ENCODE measurements around the gene LRRC28.
A peak's percentile ranks its signal among the peaks of the same experiment; 100 is the strongest.

The LRRC28 gene

GRCh38 chr15:99282121-99282520, 30.8 kb downstream of the LRRC28 start:
- H3K4me3 ChIP-seq (ENCODE audit: low read length) = no peak overlapping the region
- no peak overlapping the region for H3K9ac ChIP-seq (ENCODE audit: low read length)
- no peaks in the 10 kb centered on the region for H3K36me3 ChIP-seq (ENCODE audit: control insufficient read depth, insufficient read depth, low read length)
- H3K9me3 ChIP-seq (ENCODE audit: control insufficient read depth, low read length) = no peaks in the 10 kb centered on the region
- no peaks in the 10 kb centered on the region for H3K4me1 ChIP-seq (ENCODE audit: control insufficient read depth, insufficient read depth, low read length)
- no peaks in the 10 kb centered on the region for H3K27me3 ChIP-seq (ENCODE audit: control insufficient read depth, insufficient read depth, low read length)

- no peaks in the 10 kb centered on the region for H3K36me3 ChIP-seq (ENCODE audit: control insufficient read depth, insufficient read depth, low read length)
- H3K4me1 ChIP-seq (ENCODE audit: control insufficient read depth, insufficient read depth, low read length) = no peaks in the 10 kb centered on the region
- no peaks in the 10 kb centered on the region for H3K9me3 ChIP-seq (ENCODE audit: control insufficient read depth, low read length)
These were observed 31.3 kb downstream of the LRRC28 start for GRCh38 chr15:99282586-99282985.

GRCh38 chr15:99283717-99284116, 32.4 kb downstream of the LRRC28 start:
- Histone ChIP-seq H3K4me3 (ENCODE audit: low read length) (no peak overlapping the region), H3K27me3 (ENCODE audit: control insufficient read depth, insufficient read depth, low read length) (no peaks in the 10 kb centered on the region), H3K9ac (ENCODE audit: low read length) (no peak overlapping the region), H3K4me1 (ENCODE audit: control insufficient read depth, insufficient read depth, low read length) (no peaks in the 10 kb centered on the region), H3K36me3 (ENCODE audit: control insufficient read depth, insufficient read depth, low read length) (no peaks in the 10 kb centered on the region), H3K9me3 (ENCODE audit: control insufficient read depth, low read length) (no peaks in the 10 kb centered on the region)

More at GRCh38 chr15:99282586-99282985, 31.3 kb downstream of the LRRC28 start:
- no peaks in the 10 kb centered on the region for H3K27me3 ChIP-seq (ENCODE audit: control insufficient read depth, insufficient read depth, low read length)
- H3K4me3 ChIP-seq (ENCODE audit: low read length) = no peak overlapping the region
- H3K9ac ChIP-seq (ENCODE audit: low read length) = no peak overlapping the region

GRCh38 chr15:99291643-99292042, 40.4 kb downstream of the LRRC28 start:
- Histone ChIP-seq H3K36me3 (ENCODE audit: control insufficient read depth, insufficient read depth, low read length) (no peaks in the 10 kb centered on the region), H3K4me3 (ENCODE audit: low read length) (no peak overlapping the region)

GRCh38 chr15:99295840-99296239, 44.6 kb downstream of the LRRC28 start:
- Histone ChIP-seq H3K9ac (ENCODE audit: low read length) (no peak overlapping the region), H3K27me3 (ENCODE audit: control insufficient read depth, insufficient read depth, low read length) (no peaks in the 10 kb centered on the region), H3K9me3 (ENCODE audit: control insufficient read depth, low read length) (no peaks in the 10 kb centered on the region), H3K36me3 (ENCODE audit: control insufficient read depth, insufficient read depth, low read length) (no peaks in the 10 kb centered on the region), H3K4me1 (ENCODE audit: control insufficient read depth, insufficient read depth, low read length) (no peaks in the 10 kb centered on the region), H3K4me3 (ENCODE audit: low read length) (no peak overlapping the region)

More at GRCh38 chr15:99291643-99292042, 40.4 kb downstream of the LRRC28 start:
- H3K9ac ChIP-seq (ENCODE audit: low read length) = no peak overlapping the region
- H3K9me3 ChIP-seq (ENCODE audit: control insufficient read depth, low read length) = no peaks in the 10 kb centered on the region
- H3K27me3 ChIP-seq (ENCODE audit: control insufficient read depth, insufficient read depth, low read length) = no peaks in the 10 kb centered on the region
- H3K4me1 ChIP-seq (ENCODE audit: control insufficient read depth, insufficient read depth, low read length) = no peaks in the 10 kb centered on the region

- Histone ChIP-seq H3K36me3 (ENCODE audit: control insufficient read depth, insufficient read depth, low read length) (no peaks in the 10 kb centered on the region), H3K4me3 (ENCODE audit: low read length) (no peak overlapping the region), H3K4me1 (ENCODE audit: control insufficient read depth, insufficient read depth, low read length) (no peaks in the 10 kb centered on the region), H3K9me3 (ENCODE audit: control insufficient read depth, low read length) (no peaks in the 10 kb centered on the region), H3K9ac (ENCODE audit: low read length) (no peak overlapping the region), H3K27me3 (ENCODE audit: control insufficient read depth, insufficient read depth, low read length) (no peaks in the 10 kb centered on the region)
These were observed 45.1 kb downstream of the LRRC28 start for GRCh38 chr15:99296386-99296785.

GRCh38 chr15:99303907-99304306, 52.6 kb downstream of the LRRC28 start:
- Histone ChIP-seq H3K9ac (ENCODE audit: low read length) (no peak overlapping the region), H3K4me3 (ENCODE audit: low read length) (no peak overlapping the region), H3K4me1 (ENCODE audit: control insufficient read depth, insufficient read depth, low read length) (peaks cover 11% of the 10 kb centered on the region), H3K9me3 (ENCODE audit: control insufficient read depth, low read length) (no peaks in the 10 kb centered on the region), H3K36me3 (ENCODE audit: control insufficient read depth, insufficient read depth, low read length) (no peaks in the 10 kb centered on the region), H3K27me3 (ENCODE audit: control insufficient read depth, insufficient read depth, low read length) (no peaks in the 10 kb centered on the region)

- no peaks in the 10 kb centered on the region for H3K27me3 ChIP-seq (ENCODE audit: control insufficient read depth, insufficient read depth, low read length)
- no peaks in the 10 kb centered on the region for H3K9me3 ChIP-seq (ENCODE audit: control insufficient read depth, low read length)
- H3K4me1 ChIP-seq (ENCODE audit: control insufficient read depth, insufficient read depth, low read length) = peaks cover 11% of the 10 kb centered on the region
- H3K36me3 ChIP-seq (ENCODE audit: control insufficient read depth, insufficient read depth, low read length) = no peaks in the 10 kb centered on the region
- no peak overlapping the region for H3K9ac ChIP-seq (ENCODE audit: low read length)
- H3K4me3 ChIP-seq (ENCODE audit: low read length) = no peak overlapping the region
These were observed 54.7 kb downstream of the LRRC28 start for GRCh38 chr15:99305761-99306505.

- Histone ChIP-seq H3K9me3 (ENCODE audit: control insufficient read depth, low read length) (no peaks in the 10 kb centered on the region), H3K36me3 (ENCODE audit: control insufficient read depth, insufficient read depth, low read length) (no peaks in the 10 kb centered on the region), H3K27me3 (ENCODE audit: control insufficient read depth, insufficient read depth, low read length) (no peaks in the 10 kb centered on the region), H3K9ac (ENCODE audit: low read length) (peak overlapping the region; percentile 26), H3K4me1 (ENCODE audit: control insufficient read depth, insufficient read depth, low read length) (peaks cover 11% of the 10 kb centered on the region), H3K4me3 (ENCODE audit: low read length) (no peak overlapping the region)
These were observed 55.5 kb downstream of the LRRC28 start for GRCh38 chr15:99306694-99307338.

- no peaks in the 10 kb centered on the region for H3K9me3 ChIP-seq (ENCODE audit: control insufficient read depth, low read length)
- H3K27me3 ChIP-seq (ENCODE audit: control insufficient read depth, insufficient read depth, low read length) = no peaks in the 10 kb centered on the region
- H3K36me3 ChIP-seq (ENCODE audit: control insufficient read depth, insufficient read depth, low read length) = no peaks in the 10 kb centered on the region
- H3K9ac ChIP-seq (ENCODE audit: low read length) = no peak overlapping the region
- H3K4me1 ChIP-seq (ENCODE audit: control insufficient read depth, insufficient read depth, low read length) = peaks cover 11% of the 10 kb centered on the region
- H3K4me3 ChIP-seq (ENCODE audit: low read length) = no peak overlapping the region
These were observed 56.5 kb downstream of the LRRC28 start for GRCh38 chr15:99307735-99308134.

- H3K9ac ChIP-seq (ENCODE audit: low read length) = no peak overlapping the region
- no peaks in the 10 kb centered on the region for H3K36me3 ChIP-seq (ENCODE audit: control insufficient read depth, insufficient read depth, low read length)
- H3K9me3 ChIP-seq (ENCODE audit: control insufficient read depth, low read length) = no peaks in the 10 kb centered on the region
- peaks cover 11% of the 10 kb centered on the region for H3K4me1 ChIP-seq (ENCODE audit: control insufficient read depth, insufficient read depth, low read length)
- no peaks in the 10 kb centered on the region for H3K27me3 ChIP-seq (ENCODE audit: control insufficient read depth, insufficient read depth, low read length)
- no peak overlapping the region for H3K4me3 ChIP-seq (ENCODE audit: low read length)
These were observed 59.5 kb downstream of the LRRC28 start for GRCh38 chr15:99310745-99311144.

GRCh38 chr15:99312228-99312627, 60.9 kb downstream of the LRRC28 start:
- H3K4me1 ChIP-seq (ENCODE audit: control insufficient read depth, insufficient read depth, low read length) = no peaks in the 10 kb centered on the region
- H3K9me3 ChIP-seq (ENCODE audit: control insufficient read depth, low read length) = no peaks in the 10 kb centered on the region
- no peak overlapping the region for H3K4me3 ChIP-seq (ENCODE audit: low read length)
- no peaks in the 10 kb centered on the region for H3K27me3 ChIP-seq (ENCODE audit: control insufficient read depth, insufficient read depth, low read length)
- H3K9ac ChIP-seq (ENCODE audit: low read length) = no peak overlapping the region
- no peaks in the 10 kb centered on the region for H3K36me3 ChIP-seq (ENCODE audit: control insufficient read depth, insufficient read depth, low read length)
